ENCODE measurements around the gene MROH7.

DNA sequence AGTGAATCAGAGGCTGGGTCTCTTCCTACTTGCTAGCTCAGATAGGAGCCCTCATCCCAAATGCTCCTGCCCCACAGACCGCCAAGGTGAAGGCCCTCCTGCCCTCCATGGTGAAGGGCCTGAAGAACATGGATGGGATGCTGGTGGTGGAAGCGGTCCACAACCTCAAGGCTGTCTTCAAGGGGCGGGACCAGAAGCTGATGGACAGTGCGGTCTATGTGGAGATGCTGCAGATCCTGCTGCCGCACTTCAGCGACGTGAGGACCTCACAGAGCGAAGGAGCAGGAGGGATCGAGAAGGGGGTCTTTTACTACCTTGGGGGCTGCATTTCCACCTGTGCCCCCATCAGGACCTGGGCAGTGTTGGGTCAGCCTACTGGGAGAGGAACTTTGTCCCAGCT, 59.5 kb downstream of the MROH7 start:
- TF ChIP-seq, protein P1, sequence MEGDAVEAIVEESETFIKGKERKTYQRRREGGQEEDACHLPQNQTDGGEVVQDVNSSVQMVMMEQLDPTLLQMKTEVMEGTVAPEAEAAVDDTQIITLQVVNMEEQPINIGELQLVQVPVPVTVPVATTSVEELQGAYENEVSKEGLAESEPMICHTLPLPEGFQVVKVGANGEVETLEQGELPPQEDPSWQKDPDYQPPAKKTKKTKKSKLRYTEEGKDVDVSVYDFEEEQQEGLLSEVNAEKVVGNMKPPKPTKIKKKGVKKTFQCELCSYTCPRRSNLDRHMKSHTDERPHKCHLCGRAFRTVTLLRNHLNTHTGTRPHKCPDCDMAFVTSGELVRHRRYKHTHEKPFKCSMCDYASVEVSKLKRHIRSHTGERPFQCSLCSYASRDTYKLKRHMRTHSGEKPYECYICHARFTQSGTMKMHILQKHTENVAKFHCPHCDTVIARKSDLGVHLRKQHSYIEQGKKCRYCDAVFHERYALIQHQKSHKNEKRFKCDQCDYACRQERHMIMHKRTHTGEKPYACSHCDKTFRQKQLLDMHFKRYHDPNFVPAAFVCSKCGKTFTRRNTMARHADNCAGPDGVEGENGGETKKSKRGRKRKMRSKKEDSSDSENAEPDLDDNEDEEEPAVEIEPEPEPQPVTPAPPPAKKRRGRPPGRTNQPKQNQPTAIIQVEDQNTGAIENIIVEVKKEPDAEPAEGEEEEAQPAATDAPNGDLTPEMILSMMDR (IDR thresholded peaks at IDR 0.05), result no peak
- TF ChIP-seq POLR2A (IDR thresholded peaks at IDR 0.05), result no peak
